Activated CD4-positive, CD25-positive, alpha-beta regulatory T cell treated with anti-CD3 and anti-CD28 coated beads, Interleukin-2, amount 50 U/mL, for 24 hours (primary cell): Measurements from ENCODE around the gene DHX16.
"Not testable (repeated sequence)": the region's sequence is repeated elsewhere in the genome, so short reads cannot be mapped to it uniquely, and the experiment has no call there.

Experiments used
- ATAC-seq, 2 donors: fragments of 150-1000 bp; cut with Tn5 transposase; one replicate each; pipeline ENCODE4 v1.10.0; 2021; ENCODE audit warnings: mild to moderate bottlenecking in 1 of 2, moderate library complexity in 1 of 2

The DHX16 gene

GRCh38 chr6:30672445-30673253 is at the start of gene DHX16:
DHX16 (minus strand) TSS chr6:30673006; CDS start chr6:30672841, 165 bp downstream.
- ATAC-seq = peak; percentile 75 to 77

DNA sequence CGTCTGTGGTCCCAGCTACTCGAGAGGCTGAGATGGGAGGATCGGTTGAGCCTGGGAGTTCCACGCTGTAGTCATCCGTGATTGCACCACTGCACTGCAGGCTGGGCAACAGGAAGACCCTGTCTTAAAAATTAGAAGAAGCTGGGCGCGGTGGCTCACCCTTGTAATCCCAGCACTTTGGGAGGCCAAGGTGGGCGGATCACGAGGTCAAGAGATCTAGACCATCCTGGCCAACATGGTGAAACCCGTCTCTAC is 49.1 kb upstream of the DHX16 start:
- ATAC-seq = not testable (repeated sequence)

DNA sequence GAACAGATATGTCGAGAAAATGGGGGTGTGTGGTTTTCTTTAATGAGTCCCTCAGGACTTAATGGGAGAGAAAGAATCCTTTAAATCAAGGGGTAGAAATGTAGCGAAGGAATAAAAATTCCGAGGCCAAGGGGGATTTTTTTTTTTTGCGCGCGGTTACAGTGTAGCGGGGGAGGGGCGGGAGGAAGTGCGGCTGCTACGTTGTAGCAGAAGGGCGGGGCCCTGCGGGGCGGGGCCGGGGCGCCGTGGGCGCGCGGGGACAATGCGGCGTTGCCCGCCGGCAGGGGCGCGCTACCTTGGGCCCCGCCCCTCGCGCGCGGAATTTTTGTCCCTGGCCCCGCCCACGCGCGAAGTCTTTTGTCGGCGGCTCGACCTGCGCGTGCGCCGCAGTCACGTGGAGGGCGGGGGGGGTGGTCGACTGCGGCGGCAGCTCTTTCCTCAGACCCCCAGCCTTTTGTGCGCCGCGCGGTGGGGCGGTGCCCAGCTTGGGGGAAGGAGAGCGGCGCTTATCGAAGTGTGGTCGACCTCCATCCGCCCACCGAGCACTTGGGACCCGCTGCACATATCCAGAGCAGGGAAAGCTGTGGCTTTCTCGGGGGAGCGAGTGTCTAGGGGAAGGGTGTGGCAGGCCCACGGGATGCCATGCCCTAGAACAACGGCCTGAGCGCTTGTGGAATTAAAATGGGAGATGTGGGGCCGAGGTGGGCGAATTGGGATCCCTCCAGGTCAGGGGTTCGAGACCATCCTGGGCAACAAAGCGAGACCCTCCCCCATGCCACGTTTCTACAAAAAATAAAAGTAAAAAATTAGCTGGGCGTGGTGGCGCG is 48.6 kb upstream of the DHX16 start:
- ATAC-seq = peak; percentile 9 to 15

DNA sequence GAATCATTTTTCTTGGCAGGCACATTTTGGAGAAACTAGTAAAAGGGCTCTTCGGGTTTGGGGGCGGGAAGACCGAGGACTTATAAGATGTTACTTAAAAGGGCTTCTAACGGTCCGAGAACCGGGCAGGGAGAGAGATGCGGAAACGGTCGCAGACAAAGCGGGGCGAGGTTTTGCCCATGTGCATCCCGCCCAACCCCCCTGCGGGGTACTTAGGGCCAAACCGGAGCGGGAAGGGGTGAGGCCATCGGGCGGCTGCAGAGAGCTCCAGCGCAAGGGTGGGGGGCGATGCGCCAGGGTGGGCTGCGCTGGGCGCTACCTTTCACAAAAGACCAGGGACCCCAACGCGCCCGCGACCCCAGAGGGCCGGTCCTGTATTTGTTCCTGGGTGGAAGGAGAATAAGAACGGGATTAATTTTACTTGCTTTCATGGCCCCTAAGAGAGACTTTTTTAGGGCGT is 48.0 kb upstream of the DHX16 start:
- no peak for ATAC-seq

GRCh38 chr6:30719791-30720737 is 47.3 kb upstream of the DHX16 start, which contains the start of gene TUBB:
TUBB (plus strand) TSS chr6:30720352; CDS start chr6:30720507, 155 bp downstream.
- peak; percentile 66 to 69 for ATAC-seq

DNA sequence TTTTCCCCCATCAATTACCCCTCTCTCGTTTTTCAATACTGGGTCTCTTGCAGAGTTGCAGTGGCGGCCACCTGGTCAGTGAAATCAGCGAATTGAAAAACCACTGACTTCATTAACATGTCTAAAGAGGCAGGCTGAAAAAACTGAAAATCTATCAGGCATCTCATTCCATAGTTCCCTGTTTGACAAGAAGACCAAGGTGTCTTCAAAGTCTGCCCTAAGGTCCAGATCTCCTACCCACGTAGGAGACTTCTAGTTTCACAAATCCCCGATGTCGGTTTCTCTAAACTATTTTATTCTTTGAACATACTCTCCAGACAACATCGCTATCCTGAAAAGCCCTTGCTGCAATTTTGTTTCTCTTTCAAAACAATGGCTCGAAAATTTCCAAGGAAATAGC is 46.5 kb upstream of the DHX16 start:
- no peak for ATAC-seq

DNA sequence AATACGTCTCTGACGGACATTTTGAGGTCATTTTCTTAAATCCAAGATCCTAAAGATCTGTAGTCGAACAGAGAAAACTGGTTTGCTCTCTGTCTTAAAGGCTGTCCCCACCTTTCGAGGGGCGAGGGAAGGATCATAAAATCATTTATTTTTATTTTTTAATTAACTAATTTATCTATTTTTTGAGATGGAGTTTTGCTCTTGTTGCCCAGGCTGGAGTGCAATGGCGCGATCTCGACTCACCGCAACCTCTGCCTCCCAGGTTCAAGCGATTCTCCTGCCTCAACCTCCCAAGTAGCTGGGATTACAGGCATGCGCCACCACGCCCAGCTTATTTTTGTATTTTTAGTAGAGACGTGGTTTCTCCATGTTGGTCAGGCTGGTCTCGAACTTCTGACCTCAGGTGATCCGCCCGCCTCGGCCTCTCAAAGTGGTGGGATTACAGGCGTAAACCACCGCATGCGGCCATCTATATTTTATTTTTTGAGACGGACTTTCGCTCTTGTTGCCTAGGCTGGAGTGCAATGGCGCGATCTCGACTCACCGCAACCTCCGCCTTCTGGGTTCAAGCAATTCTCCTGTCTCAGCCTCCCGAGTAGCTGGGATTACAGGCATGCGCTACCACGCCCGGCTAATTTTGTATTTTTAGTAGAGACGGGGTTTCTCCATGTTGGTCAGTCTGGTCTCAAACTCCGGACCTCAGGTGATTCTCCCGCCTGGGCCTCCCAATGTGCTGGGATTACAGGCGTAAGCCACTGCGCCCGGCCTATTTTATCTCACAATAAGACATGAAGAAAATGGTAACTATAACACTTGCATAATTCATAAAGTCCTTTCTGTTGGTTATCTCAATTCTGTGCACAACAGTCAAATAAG is 45.3 kb upstream of the DHX16 start:
- ATAC-seq = not testable (repeated sequence)

GRCh38 chr6:30717129-30717844 is 44.5 kb upstream of the DHX16 start, which contains the start of gene MDC1:
MDC1 (minus strand) TSS chr6:30717281; CDS start chr6:30715175, 2,106 bp downstream.
- peak; percentile 78 to 83 for ATAC-seq

DNA sequence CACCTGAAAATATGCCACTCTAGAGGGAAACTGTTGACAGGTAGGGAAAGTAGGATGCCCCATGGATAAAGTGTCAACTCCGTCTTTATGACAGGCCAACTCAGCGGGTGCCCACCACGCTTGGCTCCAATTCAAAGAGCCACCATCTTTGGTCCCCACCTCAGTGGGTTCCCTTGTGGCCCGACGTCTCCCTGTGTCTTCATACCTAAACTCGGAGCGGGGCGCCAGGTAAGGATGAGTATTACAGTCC is 44.0 kb upstream of the DHX16 start:
- no peak for ATAC-seq

GRCh38 chr6:30714263-30714662 is 41.5 kb upstream of the DHX16 start:
- ATAC-seq = no peak

GRCh38 chr6:30712441-30712945 is 39.7 kb upstream of the DHX16 start:
- no peak for ATAC-seq

DNA sequence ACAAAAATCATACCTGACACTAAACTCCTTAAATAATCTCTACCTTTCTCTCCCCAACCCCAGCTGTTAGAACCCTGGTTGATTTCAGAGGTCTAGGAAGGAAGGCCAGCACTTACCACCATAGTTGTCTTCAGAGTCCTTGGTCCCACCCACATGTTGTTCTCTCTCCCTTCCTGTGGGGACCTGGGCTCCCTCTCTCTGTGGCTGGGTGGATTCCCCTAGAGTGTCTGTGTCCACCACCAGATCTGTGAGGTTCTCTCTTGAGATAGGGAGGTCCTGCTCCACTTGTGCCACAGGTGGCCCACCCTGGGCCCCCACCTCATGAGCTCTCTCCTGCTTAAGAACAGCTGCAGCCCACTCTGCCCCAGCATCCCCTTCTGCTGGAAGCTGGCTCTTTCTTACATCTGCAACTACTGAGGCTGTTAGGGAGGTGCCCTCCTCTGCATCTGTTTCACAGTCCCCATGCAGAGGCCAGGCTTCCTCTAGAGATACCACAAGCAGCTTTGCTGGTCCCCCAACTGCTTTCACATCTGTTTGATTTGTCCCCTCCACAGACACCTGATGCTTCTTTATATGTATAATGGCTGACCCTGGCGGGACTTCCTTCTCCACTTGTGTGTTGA is 39.1 kb upstream of the DHX16 start:
- no peak for ATAC-seq

DNA sequence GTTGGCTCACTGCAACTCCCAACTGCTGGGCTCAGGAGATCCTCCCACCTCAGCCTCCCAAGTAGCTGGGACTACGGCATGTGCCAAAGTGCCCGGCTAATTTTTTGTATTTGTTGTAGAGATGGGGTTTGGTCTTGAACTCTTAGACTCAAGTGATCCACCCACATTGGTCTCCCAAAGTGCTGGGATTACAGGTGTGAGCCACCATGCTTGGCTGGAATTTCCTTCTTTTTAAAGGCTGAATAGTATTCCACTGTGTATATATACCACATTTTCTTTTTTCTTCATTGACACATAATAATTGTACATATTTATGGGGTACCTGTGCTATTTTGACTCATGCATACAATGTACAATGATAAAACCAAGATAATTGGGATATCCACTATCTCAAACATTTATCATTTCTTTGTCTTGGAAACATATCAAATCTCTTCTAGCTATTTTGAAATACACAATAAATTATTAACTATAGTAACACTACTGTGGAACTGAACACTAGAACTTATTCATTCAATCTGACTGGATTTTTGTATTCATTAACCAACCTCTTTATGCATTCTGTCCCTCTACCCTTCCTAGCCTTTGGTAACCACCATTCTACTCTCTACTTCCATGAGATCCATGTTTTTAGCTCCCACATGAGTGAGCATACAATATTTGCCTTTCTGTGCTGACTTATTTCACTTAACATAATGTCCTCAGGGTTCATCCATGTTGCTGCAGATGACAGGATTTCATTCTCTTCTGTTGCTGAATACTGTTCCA is 36.5 kb upstream of the DHX16 start:
- ATAC-seq = no peak

- ATAC-seq = no peak
Observed at GRCh38 chr6:30707281-30707850, 34.6 kb upstream of the DHX16 start.

GRCh38 chr6:30705620-30706019 is 32.8 kb upstream of the DHX16 start:
- no peak for ATAC-seq

DNA sequence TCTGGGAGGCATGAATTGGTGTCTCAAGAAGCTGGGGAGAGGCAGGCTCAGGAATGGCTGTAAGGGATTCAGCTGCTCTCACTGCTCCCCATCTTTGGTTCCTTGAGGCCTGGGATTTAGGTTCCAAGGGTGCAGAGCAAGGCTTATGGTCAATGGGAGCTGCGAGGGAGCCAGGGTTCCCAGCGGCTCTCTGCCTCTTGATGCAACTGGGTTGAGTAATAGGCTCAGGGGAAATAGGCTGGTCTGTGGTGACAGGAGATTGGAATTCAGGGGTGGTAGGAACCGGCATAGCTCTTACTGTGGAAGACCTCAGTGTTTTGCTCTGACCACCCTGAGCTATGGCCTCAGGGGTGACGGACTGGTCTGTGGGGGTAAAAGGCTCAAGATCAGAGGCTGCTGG is 31.0 kb upstream of the DHX16 start:
- no peak for ATAC-seq

DNA sequence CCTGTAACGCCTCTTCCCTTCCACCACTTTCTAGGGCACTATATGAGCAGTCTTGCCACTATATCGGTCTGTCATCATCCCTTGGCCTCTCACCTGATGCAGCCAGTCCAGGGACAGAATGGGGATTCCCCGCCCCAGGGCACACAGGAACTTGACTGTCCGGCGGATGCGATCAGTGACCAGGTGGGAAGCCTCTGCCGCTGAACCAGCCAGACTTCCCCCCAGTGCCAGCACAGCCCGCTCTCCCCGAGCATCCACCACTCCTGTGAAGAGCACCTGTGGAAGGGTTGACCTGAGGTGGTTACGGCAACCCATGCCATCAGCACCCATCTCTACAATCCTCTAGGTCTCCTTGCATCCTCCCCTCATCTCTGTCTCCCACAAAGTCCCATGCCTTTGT is 30.2 kb upstream of the DHX16 start:
- ATAC-seq = no peak

- ATAC-seq = no peak
Observed at GRCh38 chr6:30700340-30700739, 27.5 kb upstream of the DHX16 start.

DNA sequence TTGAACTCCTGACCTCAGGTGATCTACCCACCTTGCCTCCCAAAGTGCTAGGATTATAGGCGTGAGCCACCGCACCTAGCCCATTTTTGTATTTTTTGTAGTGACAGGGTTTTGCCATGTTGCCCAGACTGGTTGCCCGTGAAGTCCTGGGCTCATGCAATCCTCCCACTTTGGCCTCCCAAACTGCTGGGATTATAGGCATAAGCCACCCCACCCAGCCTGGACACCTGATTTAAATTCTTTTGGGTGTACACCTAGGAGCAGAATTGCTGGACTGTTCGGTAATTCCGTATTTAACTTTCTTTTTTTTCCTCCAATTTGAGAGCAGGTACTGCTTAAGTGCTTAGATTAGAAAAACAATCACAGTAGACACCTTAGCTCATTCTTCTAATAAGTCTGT is 23.6 kb upstream of the DHX16 start:
- ATAC-seq = no peak
